ENCODE results near the gene EVI5L. TPM values are rescaled to one million over a fixed set of nuclear protein-coding genes. Genes with fewer than 3 reads are reported as not detected.
"Not testable (repeated sequence)": the region's sequence is repeated elsewhere in the genome, so short reads cannot be mapped to it uniquely, and the experiment has no call there.

EVI5L gene
- 10 to 100 TPM in 1 of 2 donors, 1 to 10 TPM in 1; 7.8 to 10.4 TPM for total RNA-seq

GRCh38 chr19:7829561-7830271, at the start of gene EVI5L:
Gene EVI5L (plus strand): TSS chr19:7830218. CDS start chr19:7846543, 16,325 bp downstream.
- DNase-seq (peak; percentile 100), ATAC-seq (replicated peaks in 1 of 2) (peak; percentile 87 to 89)
- Mint-ChIP-seq H3K27ac (peak within 1 kb of the TSS; percentile 83), H3K27me3 (ENCODE audit: low read depth) (peaks cover 16% of the 10 kb centered on the region), H3K9me3 (no peaks in the 10 kb centered on the region), H3K36me3 (ENCODE audit: insufficient read depth in 2 of 2) (no peaks in the 10 kb centered on the region), H3K4me1 (ENCODE audit: low read depth) (peaks cover 25% of the 10 kb centered on the region), H3K4me3 (peak within 1 kb of the TSS; percentile 90 to 97)

- ATAC-seq (replicated peaks in 1 of 2): no peak
- peaks cover 9% of the 10 kb centered on the region for H3K4me1 Mint-ChIP-seq (ENCODE audit: low read depth)
Observed at GRCh38 chr19:7781157-7781556, 48.9 kb upstream of the EVI5L start.

GRCh38 chr19:7783991-7784423, 46.0 kb upstream of the EVI5L start:
- ATAC-seq (replicated peaks in 1 of 2) (no peak), DNase-seq (no peak)
- Mint-ChIP-seq H3K4me1 (ENCODE audit: low read depth) (peaks cover 9% of the 10 kb centered on the region), H3K36me3 (ENCODE audit: insufficient read depth in 2 of 2) (peaks cover 0 to 8% of the 10 kb centered on the region in 2 donors), H3K9me3 (no peaks in the 10 kb centered on the region), H3K4me3 (no peak overlapping the region), H3K27me3 (ENCODE audit: low read depth) (peaks cover 78% of the 10 kb centered on the region), H3K27ac (no peak overlapping the region)

More at GRCh38 chr19:7781157-7781556, 48.9 kb upstream of the EVI5L start:
- Mint-ChIP-seq H3K27me3 (ENCODE audit: low read depth) (peaks cover 76% of the 10 kb centered on the region), H3K27ac (no peak overlapping the region), H3K36me3 (ENCODE audit: insufficient read depth in 2 of 2) (peaks cover 0 to 8% of the 10 kb centered on the region in 2 donors), H3K9me3 (no peaks in the 10 kb centered on the region), H3K4me3 (no peak overlapping the region)
- DNase-seq: no peak

GRCh38 chr19:7784856-7785255, 45.2 kb upstream of the EVI5L start:
- Mint-ChIP-seq H3K9me3 (no peaks in the 10 kb centered on the region), H3K36me3 (ENCODE audit: insufficient read depth in 2 of 2) (peaks cover 0 to 8% of the 10 kb centered on the region in 2 donors), H3K27ac (no peak overlapping the region), H3K4me3 (no peak overlapping the region), H3K27me3 (ENCODE audit: low read depth) (peaks cover 83% of the 10 kb centered on the region), H3K4me1 (ENCODE audit: low read depth) (peaks cover 9% of the 10 kb centered on the region)
- DNase-seq (no peak), ATAC-seq (replicated peaks in 1 of 2) (no peak)

GRCh38 chr19:7787141-7787540, 42.9 kb upstream of the EVI5L start:
- Mint-ChIP-seq H3K27me3 (ENCODE audit: low read depth) (peaks cover 71% of the 10 kb centered on the region), H3K36me3 (ENCODE audit: insufficient read depth in 2 of 2) (peaks cover 0 to 8% of the 10 kb centered on the region in 2 donors), H3K4me3 (peak overlapping the region in 1 of 2 donors; percentile 11), H3K9me3 (no peaks in the 10 kb centered on the region), H3K27ac (no peak overlapping the region), H3K4me1 (ENCODE audit: low read depth) (peaks cover 9% of the 10 kb centered on the region)
- DNase-seq: no peak
- ATAC-seq (replicated peaks in 1 of 2): no peak

GRCh38 chr19:7787602-7788177, 42.3 kb upstream of the EVI5L start:
- H3K27me3 Mint-ChIP-seq (ENCODE audit: low read depth): peaks cover 73% of the 10 kb centered on the region
- no peak for DNase-seq
- H3K27ac Mint-ChIP-seq: no peak overlapping the region
- peaks cover 9% of the 10 kb centered on the region for H3K4me1 Mint-ChIP-seq (ENCODE audit: low read depth)
- no peaks in the 10 kb centered on the region for H3K9me3 Mint-ChIP-seq
- H3K4me3 Mint-ChIP-seq: no peak overlapping the region
- no peak for ATAC-seq (replicated peaks in 1 of 2)
- peaks cover 0 to 8% of the 10 kb centered on the region in 2 donors for H3K36me3 Mint-ChIP-seq (ENCODE audit: insufficient read depth in 2 of 2)

- Mint-ChIP-seq H3K36me3 (ENCODE audit: insufficient read depth in 2 of 2) (peaks cover 0 to 8% of the 10 kb centered on the region in 2 donors), H3K9me3 (no peaks in the 10 kb centered on the region), H3K4me3 (peak overlapping the region in 1 of 2 donors; percentile 33), H3K4me1 (ENCODE audit: low read depth) (peaks cover 9% of the 10 kb centered on the region), H3K27ac (no peak overlapping the region), H3K27me3 (ENCODE audit: low read depth) (peaks cover 69% of the 10 kb centered on the region)
- DNase-seq: no peak
- ATAC-seq (replicated peaks in 1 of 2): no peak
Observed at GRCh38 chr19:7788178-7788932, 41.7 kb upstream of the EVI5L start.

GRCh38 chr19:7788933-7789323, 41.1 kb upstream of the EVI5L start:
- H3K27me3 Mint-ChIP-seq (ENCODE audit: low read depth): peaks cover 67% of the 10 kb centered on the region

GRCh38 chr19:7789447-7789846, 40.6 kb upstream of the EVI5L start:
- Mint-ChIP-seq H3K27me3 (ENCODE audit: low read depth) (peaks cover 67% of the 10 kb centered on the region), H3K27ac (no peak overlapping the region), H3K9me3 (no peaks in the 10 kb centered on the region), H3K4me3 (peak overlapping the region; percentile 52 to 66), H3K4me1 (ENCODE audit: low read depth) (peaks cover under 1% of the 10 kb centered on the region), H3K36me3 (ENCODE audit: insufficient read depth in 2 of 2) (peaks cover 0 to 10% of the 10 kb centered on the region in 2 donors)
- DNase-seq (peak in 1 of 2 donors; percentile 18), ATAC-seq (replicated peaks in 1 of 2) (peak in 1 of 2 donors; percentile 19)

More at GRCh38 chr19:7788933-7789323, 41.1 kb upstream of the EVI5L start:
- Mint-ChIP-seq H3K36me3 (ENCODE audit: insufficient read depth in 2 of 2) (peaks cover 0 to 10% of the 10 kb centered on the region in 2 donors), H3K9me3 (no peaks in the 10 kb centered on the region), H3K4me3 (peak overlapping the region; percentile 20 to 66), H3K4me1 (ENCODE audit: low read depth) (peaks cover 5% of the 10 kb centered on the region), H3K27ac (no peak overlapping the region)
- no peak for ATAC-seq (replicated peaks in 1 of 2)
- DNase-seq: no peak

- DNase-seq: no peak
- Mint-ChIP-seq H3K4me3 (no peak overlapping the region), H3K4me1 (ENCODE audit: low read depth) (no peaks in the 10 kb centered on the region), H3K27ac (no peak overlapping the region), H3K9me3 (no peaks in the 10 kb centered on the region), H3K27me3 (ENCODE audit: low read depth) (peaks cover 58% of the 10 kb centered on the region), H3K36me3 (ENCODE audit: insufficient read depth in 2 of 2) (peaks cover 0 to 7% of the 10 kb centered on the region in 2 donors)
- no peak for ATAC-seq (replicated peaks in 1 of 2)
Observed at GRCh38 chr19:7790416-7790815, 39.6 kb upstream of the EVI5L start.

- Mint-ChIP-seq H3K4me3 (no peak overlapping the region), H3K36me3 (ENCODE audit: insufficient read depth in 2 of 2) (peaks cover 0 to 2% of the 10 kb centered on the region in 2 donors), H3K9me3 (no peaks in the 10 kb centered on the region), H3K27me3 (ENCODE audit: low read depth) (peaks cover 45% of the 10 kb centered on the region), H3K4me1 (ENCODE audit: low read depth) (no peaks in the 10 kb centered on the region), H3K27ac (no peak overlapping the region)
- DNase-seq (no peak), ATAC-seq (replicated peaks in 1 of 2) (no peak)
Observed at GRCh38 chr19:7792281-7792680, 37.7 kb upstream of the EVI5L start.

- H3K9me3 Mint-ChIP-seq; H3K27ac Mint-ChIP-seq; ATAC-seq (replicated peaks in 1 of 2); H3K36me3 Mint-ChIP-seq (ENCODE audit: insufficient read depth in 2 of 2); H3K4me3 Mint-ChIP-seq; H3K4me1 Mint-ChIP-seq (ENCODE audit: low read depth); DNase-seq: not testable (repeated sequence)
- H3K27me3 Mint-ChIP-seq (ENCODE audit: low read depth): peaks cover 43% of the 10 kb centered on the region
Observed at GRCh38 chr19:7792701-7793100, 37.3 kb upstream of the EVI5L start.

GRCh38 chr19:7793493-7793892, 36.5 kb upstream of the EVI5L start:
- peaks cover 42% of the 10 kb centered on the region for H3K27me3 Mint-ChIP-seq (ENCODE audit: low read depth)
- no peak overlapping the region for H3K4me3 Mint-ChIP-seq
- ATAC-seq (replicated peaks in 1 of 2) (no peak), DNase-seq (no peak)
- H3K36me3 Mint-ChIP-seq (ENCODE audit: insufficient read depth in 2 of 2): peaks cover 0 to 2% of the 10 kb centered on the region in 2 donors
- H3K27ac Mint-ChIP-seq: no peak overlapping the region
- no peaks in the 10 kb centered on the region for H3K4me1 Mint-ChIP-seq (ENCODE audit: low read depth)
- no peaks in the 10 kb centered on the region for H3K9me3 Mint-ChIP-seq
